GM21576 (cell line): ENCODE data around the gene DMXL1.

Source experiments
- ATAC-seq: cut with Tn5 transposase; IDR thresholded peaks from one replicate; pipeline ENCODE4 v1.9.1; 2021; ENCODE audit warnings: mild to moderate bottlenecking, moderate library complexity; ENCODE audit not compliant: unreplicated experiment

The DMXL1 gene

DNA sequence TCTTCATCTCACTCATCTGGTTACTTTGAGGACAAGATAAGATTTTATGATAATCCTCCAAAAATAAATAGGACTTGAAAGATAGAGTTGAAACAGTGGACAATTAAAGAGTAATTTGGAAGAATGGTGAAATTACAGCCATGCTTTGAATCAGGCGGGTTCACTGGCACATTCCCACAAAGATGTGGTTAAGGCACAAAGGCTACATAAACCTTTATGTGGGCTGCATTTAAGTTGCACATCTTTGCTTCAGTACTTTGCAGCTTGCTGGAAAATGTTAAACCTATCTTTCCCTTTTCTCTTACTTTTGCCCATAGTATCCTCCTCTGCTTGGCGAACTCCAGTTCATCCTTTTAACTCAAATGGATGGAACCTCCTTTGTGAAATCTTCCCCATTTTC, 192.8 kb downstream of the DMXL1 start:
- ATAC-seq, result no peak

DNA sequence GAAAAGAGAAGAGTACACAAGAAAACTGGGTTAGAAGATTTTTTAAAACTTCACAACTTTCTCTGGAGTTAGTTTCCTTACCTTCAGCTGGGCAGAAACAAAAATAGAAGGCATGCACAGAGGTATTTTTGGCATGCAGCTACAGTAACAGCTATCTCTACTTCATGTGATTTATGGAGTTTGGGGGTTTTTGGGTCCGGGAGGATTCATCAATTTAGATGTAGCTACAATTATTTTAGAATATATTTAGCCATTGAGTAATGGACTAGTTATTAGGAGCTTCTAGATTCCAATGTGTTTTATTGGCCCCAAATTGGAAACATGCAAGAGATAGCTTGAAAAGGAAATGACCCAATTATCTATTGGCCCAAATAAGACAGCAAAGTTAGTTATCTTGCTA, 193.3 kb downstream of the DMXL1 start:
- ATAC-seq, result no peak

DNA sequence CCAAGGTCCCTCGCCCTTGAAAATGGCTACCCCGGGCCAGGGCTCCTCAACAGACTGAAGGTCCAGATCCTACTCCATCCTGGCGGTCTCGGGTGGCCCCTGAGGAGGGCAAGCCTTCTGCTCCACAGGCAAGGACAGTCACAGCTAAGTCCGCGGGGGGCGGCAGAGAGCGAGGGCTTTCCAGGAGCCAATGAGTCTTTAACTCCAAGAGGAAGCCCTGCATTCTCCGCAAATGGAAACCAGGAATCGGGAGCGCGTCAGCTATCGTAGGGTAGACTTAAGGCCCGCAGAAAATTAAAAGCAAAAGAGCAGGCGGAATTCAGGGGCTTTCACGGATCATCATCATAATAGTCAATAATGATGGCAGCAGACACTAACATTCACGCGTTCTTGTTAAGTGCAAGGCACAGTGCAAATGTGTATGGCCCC, 197.1 kb downstream of the DMXL1 start:
- peak; percentile 77 for ATAC-seq

DNA sequence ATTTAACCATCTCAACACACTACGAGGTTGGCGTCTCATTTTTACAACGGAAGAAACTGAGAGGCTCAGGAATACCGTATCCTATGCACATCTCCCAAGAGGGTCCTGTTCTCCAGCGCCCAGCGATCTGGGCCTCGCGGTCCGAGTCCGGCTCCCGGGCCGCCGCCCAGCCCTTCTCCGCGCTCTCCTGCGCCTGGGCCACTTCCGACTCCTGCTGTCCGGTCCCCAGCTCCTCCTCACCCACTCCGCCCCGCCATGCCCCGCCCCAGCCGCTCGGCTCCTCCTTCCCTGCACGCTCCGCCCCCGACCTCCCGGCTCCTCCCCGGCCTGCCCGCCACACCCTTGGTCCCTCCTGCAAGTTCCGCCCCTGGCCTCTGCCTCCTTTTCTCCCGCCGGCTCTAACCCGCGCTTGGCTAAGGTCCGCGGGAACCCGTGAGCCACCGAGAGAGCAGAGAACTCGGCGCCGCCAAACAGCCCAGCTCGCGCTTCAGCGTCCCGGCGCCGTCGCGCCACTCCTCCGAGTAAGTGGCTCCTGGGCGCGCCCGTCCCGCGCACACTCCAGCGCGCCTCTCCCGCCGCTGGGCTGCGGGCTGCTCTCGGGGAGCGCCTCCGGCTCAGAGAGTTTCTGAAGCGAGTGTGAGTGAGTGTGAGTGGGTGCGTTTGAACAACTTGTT, 197.6 kb downstream of the DMXL1 start:
- ATAC-seq, result peak; percentile 83

DNA sequence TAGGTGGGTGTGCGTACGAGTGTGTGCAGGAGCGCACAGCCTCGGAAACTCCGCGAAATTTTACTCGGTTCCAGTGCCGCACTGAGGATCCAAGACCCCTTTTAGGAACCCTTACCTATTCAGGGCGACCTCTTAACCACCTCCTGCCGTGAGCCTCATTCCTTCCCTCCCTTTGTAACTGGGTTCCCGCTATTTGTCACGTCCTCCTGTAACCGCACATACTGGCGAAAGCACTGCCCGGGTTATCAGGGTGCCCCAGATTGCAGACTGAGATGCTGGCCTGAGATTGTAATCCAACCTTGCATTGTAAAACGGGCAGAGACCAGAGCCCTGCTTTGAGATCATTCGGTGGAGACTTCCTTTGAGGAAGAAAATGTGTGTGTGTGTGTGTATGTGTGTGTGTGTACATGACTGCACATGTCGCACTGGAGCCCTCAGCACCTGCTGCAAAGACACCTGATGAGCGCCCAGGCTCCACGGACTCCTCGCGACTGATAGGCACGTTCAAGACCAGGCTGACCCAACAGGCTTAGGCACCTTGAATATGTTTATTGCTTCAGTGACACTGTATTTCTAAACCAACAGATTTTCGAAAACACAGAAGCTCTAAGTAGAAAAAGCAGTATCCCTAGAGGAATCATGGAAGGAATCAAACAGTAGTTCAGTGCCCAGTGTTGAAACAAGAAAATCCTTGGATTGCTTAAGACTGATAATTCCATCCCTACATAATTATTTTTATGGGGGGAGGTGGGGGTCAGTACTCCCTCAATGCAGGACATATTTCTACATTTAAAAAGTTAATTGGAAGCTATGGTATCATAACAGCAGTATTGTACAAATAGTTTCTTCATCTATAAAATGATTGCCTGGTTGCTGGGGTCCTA, 198.4 kb downstream of the DMXL1 start:
- ATAC-seq, result peak; percentile 10

DNA sequence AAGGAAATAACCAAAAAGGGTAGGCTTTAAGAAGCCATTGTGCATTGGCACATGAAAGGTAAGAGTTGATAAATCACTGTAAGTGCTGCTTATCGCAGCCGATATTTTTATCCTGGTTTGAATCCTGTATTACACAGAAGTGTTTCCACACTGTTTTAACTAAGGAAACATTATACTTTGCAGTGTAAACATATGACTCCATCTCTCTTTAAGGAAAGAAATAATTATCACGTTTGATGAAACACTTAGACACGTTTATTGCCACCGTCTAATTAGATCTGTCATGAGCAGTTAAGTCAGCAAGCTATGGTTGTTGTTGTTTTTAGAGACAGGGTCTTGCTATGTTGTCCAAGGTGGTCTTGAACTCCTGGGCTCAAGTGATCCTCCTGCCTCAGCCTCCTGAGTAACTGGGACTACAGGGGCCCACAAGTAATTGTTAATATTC, 199.3 kb downstream of the DMXL1 start:
- ATAC-seq, result no peak

DNA sequence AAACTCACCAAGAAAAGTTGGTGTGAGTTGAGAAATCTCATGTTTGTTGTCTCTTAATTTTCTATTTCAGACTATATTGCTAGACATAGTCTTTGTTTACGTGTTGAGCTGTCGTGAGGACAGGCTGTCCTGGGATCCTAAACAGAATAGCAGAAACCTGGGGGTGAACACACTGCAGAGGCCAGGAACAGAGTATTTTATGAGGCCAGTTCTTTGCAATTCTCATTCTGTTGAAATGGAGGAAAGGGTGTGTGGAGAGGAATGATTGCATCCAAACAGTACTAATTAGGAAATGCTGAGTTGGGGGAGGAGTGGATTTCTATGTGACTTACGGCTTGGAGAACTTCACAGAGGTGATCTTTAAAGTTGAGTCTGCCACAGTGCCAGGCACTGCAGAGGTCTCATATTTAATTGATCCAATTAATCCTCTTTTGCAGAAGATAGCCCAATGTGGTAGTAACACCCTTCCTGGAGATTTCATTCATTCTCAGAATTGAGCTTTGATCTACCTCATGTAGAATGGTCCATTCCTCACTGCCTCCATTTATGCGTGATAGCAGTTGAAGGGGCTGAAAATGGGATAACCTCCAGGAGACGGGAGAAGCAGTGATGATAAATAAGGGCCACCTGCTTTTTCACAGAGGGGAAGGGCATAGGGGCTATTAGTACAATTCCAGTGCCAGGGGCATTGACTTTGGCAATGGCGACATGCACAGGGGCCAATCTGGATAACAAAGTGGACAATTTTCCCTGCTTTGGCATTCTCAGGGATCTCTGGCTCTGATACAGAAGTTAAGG, 200.3 kb downstream of the DMXL1 start:
- no peak for ATAC-seq

DNA sequence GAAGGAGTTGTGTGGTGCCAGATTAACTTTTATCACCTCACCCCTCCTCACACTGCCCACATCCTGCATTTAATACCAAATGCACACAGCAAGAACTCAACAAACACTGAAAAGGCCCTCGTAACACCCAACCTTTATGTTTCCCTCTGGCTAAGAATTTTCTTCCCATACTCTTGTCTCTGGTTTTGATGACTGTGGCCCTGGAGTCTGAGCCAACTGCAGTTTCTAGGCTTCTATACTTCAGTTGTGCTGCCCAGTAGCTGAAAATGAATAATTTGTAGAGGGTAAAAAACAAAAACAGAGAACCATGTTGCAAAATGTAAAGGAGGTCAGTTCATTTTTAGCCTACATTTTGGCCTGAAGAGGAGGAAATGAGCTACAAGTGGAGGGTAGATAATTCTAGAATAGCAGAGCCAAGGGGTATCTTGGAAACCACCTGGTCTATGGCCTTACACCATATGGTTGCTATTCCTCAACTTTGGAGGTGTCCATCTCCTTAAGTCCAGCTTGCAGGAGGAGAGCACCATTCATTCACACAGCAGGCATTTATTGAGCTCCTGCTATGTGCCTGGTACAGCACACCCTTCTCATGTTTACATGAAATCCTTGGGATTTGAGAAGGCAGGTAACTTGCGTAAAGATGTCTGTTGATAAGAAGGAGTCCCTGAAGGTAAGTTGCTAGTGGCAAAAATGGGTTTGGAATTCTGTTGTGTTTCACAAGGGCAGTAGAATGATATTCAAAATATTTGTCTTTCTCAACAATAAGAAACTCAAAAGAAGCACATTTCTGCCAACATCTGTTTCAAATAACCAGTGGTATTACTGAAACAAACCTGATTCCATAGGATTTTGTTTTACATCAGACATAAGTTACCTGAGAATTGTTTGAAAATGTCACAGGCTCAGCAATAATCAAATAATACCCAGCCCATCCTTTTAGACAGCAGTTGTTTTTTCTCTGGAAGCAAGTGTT, 201.2 kb downstream of the DMXL1 start:
- no peak for ATAC-seq

DNA sequence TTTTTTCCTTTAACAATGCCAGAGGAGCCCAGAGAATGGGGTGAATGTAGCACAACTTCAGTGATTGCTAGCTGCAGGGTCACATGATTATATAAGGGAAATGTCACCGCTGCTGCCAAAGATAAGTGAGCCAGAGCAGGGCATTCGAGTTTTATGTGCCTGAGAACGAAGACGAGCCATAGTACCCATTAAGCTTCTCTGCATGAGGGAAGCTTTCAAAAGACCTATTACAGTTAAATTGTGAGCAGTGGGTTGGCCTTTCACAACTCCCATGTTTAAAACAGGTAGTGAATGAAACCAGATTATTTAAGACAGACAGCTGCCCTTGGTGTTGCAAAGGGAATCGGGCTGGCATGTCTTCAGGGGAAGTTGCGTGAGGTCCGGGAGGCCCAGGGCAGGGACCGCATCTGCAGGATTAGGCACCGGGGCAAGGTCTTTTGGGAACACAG, 202.5 kb downstream of the DMXL1 start:
- ATAC-seq, result no peak

DNA sequence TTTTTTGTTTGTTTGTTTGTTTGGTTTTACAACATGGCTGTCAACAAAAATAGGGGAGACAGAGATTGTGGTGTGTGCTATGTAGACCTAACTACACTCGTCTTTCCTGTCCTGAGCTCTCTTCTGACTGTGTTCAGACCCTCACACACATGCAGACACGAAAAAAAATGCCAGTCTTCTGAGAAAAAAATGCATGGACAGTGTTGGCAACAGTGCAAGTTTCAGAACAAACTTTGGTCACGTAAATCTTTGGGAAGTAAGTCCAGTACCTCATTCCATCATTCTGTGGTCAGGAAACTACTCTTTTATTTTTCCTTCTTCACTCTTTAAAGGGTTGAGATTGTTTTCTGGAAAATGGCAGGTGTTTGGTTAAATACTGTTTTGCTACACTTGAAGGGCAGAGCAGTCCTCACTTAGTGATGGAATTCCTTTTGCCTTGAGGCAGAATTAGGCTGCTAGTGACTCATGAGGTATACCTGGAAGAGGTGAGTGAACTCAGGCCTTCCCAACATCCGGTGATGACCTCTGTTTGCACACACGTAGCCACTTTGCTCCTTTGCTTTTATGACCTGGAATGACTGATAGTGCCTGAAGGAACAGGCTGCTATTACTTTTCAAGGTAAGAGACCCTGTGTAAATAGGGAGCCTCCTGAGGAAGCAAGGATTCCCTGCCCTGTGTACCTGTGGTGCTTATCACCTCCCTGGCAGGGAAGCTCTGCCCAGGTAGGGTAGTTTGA, 203.3 kb downstream of the DMXL1 start:
- no peak for ATAC-seq

DNA sequence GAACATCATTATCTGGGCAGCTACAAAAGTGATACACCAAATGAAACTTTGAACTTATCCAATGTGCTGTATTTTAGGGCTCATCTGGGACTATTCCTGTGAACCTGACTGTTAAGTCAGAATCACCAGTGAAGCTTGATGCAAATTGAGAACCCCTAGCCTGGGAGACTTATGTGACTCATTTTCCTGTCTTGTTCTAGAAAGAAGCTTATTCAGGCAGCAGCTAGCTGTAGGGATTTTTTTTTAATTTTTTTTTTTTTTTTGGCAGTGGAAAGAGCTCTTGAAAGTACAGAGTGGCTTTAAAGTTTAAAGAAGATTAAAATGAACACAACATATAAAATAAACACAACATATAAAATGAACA, 203.9 kb downstream of the DMXL1 start:
- ATAC-seq, result peak; percentile 37

DNA sequence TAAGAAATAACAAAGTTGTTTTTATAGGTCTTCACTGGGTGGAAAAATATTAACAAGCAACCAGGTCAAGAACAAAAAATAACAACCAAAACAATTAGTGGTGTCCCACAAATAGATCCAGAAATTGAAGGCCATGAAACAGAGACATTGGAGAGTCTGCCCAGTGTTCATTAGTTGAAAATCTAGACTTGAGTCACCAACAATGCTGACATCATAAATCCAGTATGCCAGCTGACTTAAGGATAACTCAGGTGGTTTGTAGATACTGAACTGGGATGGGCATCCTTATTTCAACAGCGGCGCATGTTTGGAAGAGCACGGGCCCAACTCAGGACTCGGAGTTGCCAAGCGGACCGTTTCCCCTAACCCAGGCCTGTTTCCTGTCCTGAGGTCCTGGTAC, 204.3 kb downstream of the DMXL1 start:
- ATAC-seq, result no peak

DNA sequence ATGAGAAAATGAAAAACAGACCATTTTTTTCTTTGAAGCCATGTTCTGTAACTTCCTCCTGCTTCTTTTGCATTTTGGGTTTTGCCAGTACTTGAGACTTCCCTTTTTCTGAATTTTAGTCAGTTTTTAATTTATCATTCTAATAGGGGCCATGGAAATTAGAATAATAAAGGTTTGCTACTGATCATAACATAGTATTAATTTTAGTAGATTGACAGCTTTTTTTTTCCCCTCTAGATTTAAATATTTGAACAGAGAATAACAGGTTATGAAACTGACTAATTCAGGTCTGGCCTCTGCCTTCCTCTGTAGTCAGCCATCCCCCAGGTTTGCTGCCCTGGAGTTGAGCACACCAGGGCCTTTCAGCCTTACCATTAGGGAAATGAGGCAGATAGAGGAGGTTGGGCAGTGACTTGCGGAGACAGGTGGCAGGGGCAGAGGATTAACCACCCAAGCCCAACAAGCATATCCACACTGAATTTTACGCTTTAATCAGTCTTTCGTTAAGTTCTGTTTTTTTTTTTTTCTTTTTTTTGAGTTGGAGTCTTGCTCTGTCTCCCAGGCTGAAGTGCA, 204.8 kb downstream of the DMXL1 start:
- peak; percentile 67 for ATAC-seq

DNA sequence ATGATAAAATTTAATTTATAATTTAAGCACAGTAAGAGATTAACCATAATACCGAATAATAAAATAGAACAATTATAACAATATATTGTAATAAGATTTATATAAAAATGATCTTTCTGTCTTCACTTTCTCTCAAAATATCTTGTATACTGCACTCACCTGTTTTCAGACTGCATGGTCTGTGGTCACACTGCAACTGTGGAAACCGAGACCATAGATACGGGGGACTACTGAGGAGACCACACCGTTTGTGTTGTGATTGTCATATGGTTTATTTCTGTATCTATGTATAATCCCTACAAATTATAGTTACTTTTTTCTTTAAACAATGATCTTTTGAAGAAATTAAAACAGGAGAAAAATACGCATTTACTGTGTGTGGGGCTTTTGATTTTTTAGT, 206.1 kb downstream of the DMXL1 start:
- peak; percentile 33 for ATAC-seq

DNA sequence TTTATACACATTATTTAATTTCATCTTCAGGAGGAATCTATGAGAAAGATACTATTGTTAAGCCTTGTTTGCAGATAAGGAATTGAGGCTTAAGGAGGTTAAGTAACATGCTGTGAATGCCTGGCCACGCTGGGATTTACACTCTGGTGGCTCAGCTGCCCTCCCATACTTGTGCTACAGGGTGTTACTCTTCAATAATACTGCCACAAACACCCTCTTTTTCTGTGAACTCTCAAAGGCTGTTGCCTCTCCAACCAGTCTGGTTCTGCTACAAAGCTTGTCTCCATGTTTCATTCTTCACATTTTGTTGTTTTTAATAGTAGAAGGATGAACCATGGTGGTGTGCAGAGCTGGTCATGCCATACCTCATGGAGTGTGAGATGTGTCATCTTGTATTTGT, 208.2 kb downstream of the DMXL1 start:
- no peak for ATAC-seq

DNA sequence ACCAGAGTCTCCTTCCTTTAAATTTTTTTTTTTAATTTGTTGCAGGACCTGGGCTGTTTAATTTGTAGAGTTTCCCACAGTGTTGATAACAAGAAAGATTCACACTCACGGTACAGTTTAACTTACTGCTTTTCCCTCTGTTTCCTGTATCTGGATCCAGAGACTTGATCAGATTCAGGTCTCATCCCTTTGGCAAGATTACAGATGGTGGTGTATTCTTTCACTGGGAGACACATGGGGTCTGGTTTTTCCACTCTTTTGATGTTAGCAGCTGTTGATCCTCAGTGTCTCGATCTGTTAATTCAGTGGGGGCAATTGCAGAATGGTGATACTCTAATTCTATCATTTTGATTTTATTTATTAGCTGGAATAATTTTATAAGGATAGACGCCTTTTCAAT, 209.5 kb downstream of the DMXL1 start:
- ATAC-seq, result no peak

DNA sequence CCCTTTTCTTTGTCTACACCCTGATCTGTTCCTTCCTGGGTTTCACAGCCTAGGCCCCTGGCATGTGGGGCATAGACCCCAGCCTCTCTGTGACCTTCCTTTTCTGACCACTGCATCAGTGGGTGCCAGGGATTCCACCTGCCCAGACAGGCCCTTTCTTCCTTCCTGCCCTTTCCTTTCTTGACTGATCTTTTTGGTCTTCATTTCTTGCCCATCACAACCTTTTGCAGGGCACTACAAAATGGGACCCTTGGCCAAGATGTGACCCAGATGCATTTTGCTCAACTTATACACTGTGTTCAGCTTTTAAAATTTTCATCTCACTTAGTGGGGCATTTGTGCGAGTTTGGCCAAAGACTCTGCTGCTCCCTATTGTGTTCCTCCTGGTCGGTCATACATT, 211.7 kb downstream of the DMXL1 start:
- no peak for ATAC-seq

DNA sequence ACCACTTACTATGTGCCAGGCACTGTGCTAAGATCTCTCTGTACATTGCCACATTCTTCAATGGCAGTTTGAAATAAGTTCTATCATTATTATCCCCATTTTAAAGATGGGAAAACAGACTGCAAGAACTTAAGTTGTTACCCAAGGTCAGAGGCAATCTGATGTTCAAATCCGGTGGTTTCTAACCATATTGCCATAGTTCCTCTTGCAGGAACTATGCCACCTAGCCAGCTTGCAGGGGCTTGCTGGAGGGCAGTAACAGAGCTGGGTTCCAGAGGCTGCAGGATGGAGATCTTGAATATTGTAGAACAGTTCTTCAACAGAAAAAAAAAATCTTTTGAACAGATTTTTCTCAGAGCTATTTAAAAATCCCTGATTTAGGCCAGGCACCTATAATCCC, 213.1 kb downstream of the DMXL1 start:
- no peak for ATAC-seq
